HG03571 (cell line): Measurements from ENCODE around the gene SPR.

Experiments
- ATAC-seq: cut with Tn5 transposase; IDR thresholded peaks from one replicate; pipeline ENCODE4 v1.9.1; 2021; ENCODE audit not compliant: unreplicated experiment

The SPR gene

GRCh38 chr2:72915320-72915906 is 28.2 kb downstream of the SPR start:
- ATAC-seq = no peak

DNA sequence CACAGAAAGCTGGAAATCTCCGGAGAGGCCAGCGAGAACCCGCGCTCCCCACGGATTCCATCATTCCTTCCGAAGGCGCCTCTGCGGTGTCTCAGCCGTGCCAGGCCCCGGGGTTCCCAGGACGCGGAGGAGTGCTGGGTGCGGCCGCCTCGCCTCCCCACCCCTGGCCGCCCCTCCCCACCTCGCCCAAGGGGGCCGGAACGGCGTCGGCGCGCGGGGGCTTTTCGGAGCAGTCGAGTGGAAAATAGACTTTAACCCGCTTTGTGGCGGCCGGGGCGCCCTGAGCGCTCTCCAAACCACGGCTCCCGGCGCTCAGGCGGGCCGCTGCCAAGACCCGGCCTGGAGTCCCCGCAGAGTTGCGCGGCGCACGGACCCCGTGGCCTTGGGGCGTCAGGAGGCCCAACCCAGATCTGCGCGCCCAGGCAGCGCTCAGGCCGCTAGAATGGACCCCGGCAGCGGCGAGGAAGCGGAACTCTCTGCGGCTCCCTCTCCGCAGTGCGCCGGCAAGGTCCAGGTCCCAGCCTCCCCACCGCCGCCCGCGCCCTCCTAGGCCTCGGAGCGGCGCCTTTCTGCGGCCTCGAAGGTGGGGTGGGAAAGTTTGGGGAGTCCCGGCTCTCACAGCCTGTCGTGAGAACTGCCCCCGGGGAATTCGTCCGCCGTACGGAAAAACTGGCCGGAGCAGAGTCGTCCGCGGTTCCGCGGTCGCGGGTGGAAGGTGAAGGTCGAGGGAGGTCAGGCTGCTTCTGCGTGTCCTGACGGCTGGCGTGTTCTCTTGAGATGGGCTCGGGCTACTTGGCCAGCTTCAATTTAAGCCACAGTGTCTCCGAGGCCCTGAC is 28.9 kb downstream of the SPR start:
- ATAC-seq = peak; percentile 54

DNA sequence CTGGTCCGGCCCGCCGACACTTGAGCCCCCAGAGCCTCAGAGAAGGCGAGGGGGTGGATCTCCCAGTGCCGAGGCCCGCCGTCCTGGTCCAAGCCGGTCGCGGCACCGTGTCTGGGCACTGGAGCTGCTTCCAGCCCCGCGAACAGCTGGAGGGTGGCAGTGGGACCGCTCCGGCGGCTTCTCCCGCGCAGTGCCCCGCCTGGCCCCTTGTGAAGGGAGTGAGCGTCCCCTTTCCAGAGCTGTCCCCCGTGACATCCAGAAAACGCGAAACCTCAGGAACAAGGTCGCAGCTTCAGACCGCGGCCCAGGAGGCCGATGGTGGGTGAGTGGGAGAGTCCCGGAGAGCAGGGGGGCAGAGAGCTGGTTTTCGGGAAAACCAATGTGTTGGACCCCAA is 29.5 kb downstream of the SPR start:
- ATAC-seq = peak; percentile 1

DNA sequence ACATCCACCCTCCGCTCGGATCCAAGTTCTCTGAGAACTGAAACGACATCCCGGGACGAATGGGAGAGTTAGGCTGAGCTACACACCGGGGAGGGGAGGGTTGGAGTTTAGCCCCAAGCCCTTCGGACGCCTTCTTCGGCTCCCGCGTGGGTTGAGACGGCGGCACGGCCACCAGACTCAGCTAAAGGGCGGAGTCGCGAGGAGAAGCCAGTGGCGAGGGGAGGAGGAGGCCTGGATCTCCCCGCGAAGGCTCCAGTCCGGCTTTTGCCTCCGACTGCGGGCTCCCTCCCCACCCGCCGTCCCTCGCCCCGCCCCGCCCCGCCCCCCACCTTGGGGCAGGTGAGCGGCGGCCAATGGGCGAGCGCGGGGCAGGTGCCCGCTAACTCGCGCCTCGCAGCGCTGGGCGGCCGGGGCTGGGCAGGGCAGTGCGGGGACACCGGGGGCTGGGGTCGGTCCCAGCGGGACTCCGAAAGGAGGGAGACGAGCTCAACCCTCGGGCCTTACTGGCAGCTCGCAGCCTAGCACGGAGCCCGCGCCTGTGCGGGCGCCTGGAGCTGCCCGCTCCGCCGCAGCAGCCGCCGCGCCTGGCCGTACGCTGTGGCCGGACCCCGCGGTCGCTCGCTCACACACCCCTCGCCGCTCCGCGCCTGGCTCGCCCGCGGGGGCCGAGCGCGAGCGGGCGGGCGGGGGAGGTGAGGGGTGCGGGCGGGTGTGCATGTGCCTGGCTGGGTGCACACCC is 30.1 kb downstream of the SPR start, which contains the start of gene EMX1:
Gene EMX1 (plus strand): TSS at position 382 of the 739 bp plus-strand sequence. CDS start 334 bp downstream, at position 716.
- peak; percentile 36 for ATAC-seq

DNA sequence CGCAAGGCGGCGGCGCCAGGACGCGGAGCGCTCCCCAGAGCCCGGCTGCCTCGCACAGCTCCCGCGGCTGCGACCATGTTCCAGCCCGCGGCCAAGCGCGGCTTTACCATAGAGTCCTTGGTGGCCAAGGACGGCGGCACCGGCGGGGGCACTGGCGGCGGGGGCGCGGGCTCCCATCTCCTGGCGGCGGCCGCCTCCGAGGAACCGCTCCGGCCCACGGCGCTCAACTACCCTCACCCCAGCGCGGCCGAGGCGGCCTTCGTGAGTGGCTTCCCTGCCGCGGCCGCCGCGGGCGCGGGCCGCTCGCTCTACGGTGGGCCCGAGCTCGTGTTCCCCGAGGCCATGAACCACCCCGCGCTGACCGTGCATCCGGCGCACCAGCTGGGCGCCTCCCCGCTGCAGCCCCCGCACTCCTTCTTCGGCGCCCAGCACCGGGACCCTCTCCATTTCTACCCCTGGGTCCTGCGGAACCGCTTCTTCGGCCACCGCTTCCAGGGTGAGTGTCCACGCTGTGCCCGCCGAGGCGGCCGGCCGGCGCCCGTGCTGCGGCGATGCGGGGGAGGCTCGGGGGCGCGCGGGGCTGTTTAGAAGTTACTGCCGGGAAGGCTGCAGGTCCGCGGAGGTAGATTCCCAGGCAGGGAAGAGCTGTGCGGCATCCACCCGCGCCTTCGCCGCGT is 30.8 kb downstream of the SPR start:
- ATAC-seq = peak; percentile 9

DNA sequence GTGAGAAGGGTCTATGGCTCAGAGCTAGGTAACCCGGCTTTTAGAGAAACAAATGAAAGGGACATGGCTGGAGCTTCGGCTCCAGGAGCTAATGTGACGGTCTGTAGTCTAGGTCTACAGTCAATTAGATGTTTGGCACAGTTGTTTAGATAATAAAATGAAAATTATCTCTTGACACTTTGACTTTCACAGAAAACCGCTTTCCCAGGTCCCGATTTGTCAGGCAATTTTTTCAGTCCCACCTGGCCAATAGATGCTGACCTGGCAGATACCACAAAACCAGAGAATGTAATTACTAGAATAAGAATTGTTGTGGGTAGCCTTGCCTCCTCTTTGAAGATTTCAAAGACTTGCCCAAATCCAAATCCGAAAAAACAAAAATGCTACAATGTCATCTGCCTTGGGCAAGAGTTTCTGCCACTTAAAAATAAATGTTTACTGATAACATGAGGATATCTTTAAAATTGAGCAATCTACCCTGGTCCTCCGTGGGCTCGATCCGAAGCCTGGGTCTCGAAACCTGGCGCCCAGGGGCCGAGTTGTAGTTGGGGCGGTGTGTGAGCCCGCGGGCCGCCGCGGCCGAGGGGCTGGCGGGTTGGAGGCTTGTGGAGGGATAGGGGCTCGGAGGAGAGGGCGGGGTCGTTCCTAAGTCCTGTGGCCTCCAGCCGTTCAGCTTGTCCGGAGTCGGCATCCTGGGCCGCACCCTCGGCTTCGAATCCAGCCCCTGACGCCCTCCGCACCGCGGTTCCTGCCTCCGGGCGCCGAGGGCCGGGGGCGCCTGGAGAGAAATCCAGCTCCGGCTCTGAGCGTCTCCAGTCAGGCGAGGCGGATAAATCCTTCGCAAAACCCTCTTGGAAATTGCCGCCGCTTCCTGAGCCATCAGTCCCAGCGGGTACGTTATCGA is 32.5 kb downstream of the SPR start:
- ATAC-seq = no peak

- no peak for ATAC-seq
These were observed 33.3 kb downstream of the SPR start for GRCh38 chr2:72920318-72921087.

- ATAC-seq = no peak
These were observed 34.1 kb downstream of the SPR start for GRCh38 chr2:72921088-72921851.

DNA sequence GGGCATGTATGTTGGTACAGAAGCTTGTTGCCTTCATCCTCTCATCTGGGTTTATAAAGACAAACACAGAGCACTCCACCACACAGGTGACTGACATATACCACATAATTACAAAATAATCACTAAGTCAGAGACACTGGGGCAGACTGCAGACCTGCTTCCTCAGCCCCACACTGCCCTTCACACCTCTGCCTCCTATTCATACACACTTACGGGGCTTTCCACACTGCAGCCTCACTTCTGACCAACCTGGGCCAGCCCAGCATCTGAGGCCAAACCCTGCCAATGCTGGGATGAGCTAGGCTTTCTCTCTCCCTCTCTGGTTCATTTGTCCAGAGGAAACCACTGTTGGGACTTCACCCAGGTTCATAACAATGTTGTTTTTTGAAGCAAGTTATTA is 34.6 kb downstream of the SPR start:
- ATAC-seq = no peak

- no peak for ATAC-seq
These were observed 36.7 kb downstream of the SPR start for GRCh38 chr2:72923833-72924352.

- ATAC-seq = no peak
These were observed 37.4 kb downstream of the SPR start for GRCh38 chr2:72924353-72925240.

GRCh38 chr2:72925328-72925943 is 38.2 kb downstream of the SPR start:
- ATAC-seq = no peak

DNA sequence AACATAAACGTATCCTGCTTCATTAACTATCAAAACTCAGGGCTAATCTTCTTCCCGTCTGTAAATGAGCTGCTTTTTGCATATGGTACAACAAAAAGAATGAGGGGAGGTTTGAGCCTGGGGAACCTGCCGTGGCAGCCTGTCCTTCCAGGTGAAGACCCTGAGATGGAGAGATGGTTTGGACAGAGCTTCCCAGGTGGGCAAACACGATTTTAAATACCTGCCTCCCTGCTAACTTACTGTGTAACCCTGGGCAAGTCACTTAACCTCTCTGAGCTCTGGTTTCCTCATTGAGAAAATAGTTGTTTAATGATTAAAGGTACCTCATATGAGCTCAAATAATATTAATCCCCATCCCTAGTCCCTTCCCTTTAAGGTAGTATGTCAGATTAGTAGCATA is 39.2 kb downstream of the SPR start:
- ATAC-seq = no peak

GRCh38 chr2:72926811-72927465 is 39.7 kb downstream of the SPR start:
- ATAC-seq = no peak

GRCh38 chr2:72927619-72928550 is 40.7 kb downstream of the SPR start:
- ATAC-seq = no peak
